CD8-positive, alpha-beta memory T cell (primary cell): ENCODE data around the gene NHLRC3. TPM values are rescaled to one million over a fixed set of nuclear protein-coding genes. Genes with fewer than 3 reads are reported as not detected.

Source experiments
- polyA plus RNA-seq: library from polyadenylated mRNA; unstranded; fragments of 300-500 nt; fragmentation: Illumina TruSeq; gene quantifications from one replicate; pipeline ENCODE4 v1.2.3, GENCODE V29; 2021
- total RNA-seq, 2 experiments: library from RNA; stranded (reverse); gene quantifications; one replicate each; pipeline ENCODE4 v1.2.3, GENCODE V29; 2021

Gene NHLRC3
- total and polyA plus RNA-seq, 3 experiments from 2014 or later = 6.5 to 15.9 (median 14.6) TPM

Other genes with a start within 250 kb of the NHLRC3 start
- gene STOML3, start 47.6 kb upstream of the NHLRC3 start, total RNA-seq = not detected
- gene STOML3, start 47.6 kb upstream of the NHLRC3 start, polyA plus RNA-seq = not detected
- 10 to 100 TPM; 84.8 to 96.6 TPM for gene PROSER1, start 367 bp upstream of the NHLRC3 start, total RNA-seq
- 20.2 TPM for gene PROSER1, start 367 bp upstream of the NHLRC3 start, polyA plus RNA-seq